CD4-positive, alpha-beta T cell treated with Interleukin-17A for 4 hours (primary cell): ENCODE measurements around the gene FKBP4.

Source experiments
- DNase-seq: peaks from one replicate; pipeline ENCODE4 v3.0.0-alpha.2; 2020; ENCODE audit warnings: mixed read lengths

The FKBP4 gene

DNA sequence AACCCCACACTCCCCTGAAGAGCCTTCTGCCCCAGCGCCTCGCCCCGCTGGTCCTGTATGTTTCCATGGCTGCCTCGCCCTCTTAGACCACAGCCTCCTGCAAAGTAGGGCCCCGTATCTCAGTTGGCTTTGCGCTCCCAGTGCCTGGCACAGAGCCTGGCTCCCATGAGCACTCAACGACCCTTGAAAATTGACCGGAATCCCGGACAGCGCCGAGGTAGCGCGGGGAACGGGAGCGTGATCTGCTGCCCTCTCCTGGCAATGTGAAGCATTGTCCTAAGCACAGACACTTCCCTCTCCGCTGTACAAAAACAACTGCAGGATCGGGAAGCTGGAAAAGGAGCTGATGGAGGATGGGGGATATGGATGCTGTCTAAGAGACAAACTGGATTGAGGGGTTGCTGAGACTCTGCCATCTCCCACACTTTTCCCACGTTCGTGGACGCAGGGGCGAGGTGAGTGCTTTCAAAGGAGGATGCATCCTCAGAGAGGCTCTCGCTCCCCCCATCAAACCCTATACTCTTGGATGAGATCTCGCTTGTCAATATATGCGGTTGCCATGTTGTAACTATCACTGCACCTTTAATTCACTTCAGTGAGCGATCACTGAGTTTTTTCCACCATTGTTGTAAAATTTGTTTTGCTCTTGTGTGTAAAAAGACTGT, 10.7 kb upstream of the FKBP4 start:
- peak; percentile 65 for DNase-seq

DNA sequence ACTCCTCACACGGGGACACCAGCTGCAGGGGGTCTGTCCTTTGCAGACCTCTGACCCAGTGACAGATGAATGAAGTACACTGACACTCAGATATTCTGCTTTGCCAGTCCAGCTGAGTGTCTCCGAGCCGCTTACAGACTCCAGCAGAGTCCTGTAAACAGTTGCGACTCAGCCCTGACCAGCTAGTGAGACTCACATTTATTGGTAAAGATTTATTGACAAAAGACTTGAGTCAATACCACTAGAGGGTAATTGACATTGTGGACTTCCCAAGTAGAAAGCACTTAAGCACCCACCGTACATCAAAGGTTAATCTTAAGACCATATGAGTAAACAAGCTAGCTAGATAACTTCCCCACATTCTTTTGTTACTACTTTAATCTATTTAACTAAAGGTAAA, 9.8 kb upstream of the FKBP4 start:
- DNase-seq: no peak

- no peak for DNase-seq
Observed at GRCh38 chr12:2791089-2791488, 3.7 kb upstream of the FKBP4 start.

DNA sequence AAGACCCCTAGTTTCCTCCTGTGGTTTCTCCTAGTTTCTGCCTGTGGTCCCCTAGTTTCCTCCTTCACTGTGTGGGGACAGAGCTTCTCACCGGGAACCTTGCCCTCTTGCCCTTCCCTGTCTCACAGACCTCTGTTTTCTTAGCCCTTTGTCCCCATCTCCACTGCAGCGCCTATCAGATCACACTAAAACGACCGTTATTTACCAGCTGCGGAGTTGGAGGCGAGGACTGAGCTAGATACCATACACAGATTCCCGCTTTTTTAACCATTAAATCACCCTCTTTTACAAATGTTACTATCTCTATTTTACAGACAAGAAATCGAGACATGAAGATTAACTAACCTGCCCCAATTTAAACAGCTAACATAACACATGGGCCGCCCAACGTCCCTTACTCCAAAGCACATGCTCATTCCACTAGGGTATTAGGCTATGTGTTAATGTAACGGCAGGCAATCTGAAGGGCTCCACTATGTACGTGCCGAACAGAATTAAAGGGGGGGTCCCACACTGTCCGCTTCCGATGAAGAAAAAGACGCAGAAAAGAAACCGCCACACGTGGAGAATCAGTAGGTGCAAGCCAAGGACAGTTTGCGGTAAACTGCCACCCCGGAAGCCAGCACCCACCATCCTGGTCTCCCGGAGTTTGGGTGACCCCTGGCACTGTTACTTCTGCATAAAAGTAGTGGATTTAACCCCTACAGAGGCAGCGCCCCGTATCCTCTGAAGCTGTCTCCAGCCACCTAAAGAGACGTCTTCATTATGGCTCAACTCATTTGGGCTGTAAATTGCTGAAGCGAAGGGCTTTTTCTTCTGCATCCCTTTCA, 1.9 kb upstream of the FKBP4 start:
- no peak for DNase-seq

DNA sequence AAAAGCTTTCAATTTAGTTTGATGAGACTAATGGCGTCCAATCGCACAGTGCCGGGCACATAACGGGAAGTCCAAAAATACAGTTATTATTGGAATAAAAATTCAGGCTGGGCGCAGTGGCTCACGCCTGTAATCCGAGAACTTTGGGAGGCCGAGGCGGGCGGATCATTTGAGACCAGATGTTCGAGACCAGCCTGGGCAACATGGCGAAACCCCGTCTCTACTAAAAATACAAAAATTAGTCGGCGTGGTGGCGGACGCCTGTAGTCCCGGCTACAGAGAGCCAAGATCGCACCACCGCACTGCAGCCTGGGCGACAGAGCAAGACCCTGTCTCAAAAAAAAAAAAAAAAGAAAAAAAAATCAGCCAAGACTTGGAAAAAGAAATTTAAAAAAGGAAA, 1.2 kb upstream of the FKBP4 start:
- no peak for DNase-seq

- DNase-seq: peak; percentile 45
Observed at GRCh38 chr12:2794191-2794735, 507 bp upstream of the FKBP4 start.

DNA sequence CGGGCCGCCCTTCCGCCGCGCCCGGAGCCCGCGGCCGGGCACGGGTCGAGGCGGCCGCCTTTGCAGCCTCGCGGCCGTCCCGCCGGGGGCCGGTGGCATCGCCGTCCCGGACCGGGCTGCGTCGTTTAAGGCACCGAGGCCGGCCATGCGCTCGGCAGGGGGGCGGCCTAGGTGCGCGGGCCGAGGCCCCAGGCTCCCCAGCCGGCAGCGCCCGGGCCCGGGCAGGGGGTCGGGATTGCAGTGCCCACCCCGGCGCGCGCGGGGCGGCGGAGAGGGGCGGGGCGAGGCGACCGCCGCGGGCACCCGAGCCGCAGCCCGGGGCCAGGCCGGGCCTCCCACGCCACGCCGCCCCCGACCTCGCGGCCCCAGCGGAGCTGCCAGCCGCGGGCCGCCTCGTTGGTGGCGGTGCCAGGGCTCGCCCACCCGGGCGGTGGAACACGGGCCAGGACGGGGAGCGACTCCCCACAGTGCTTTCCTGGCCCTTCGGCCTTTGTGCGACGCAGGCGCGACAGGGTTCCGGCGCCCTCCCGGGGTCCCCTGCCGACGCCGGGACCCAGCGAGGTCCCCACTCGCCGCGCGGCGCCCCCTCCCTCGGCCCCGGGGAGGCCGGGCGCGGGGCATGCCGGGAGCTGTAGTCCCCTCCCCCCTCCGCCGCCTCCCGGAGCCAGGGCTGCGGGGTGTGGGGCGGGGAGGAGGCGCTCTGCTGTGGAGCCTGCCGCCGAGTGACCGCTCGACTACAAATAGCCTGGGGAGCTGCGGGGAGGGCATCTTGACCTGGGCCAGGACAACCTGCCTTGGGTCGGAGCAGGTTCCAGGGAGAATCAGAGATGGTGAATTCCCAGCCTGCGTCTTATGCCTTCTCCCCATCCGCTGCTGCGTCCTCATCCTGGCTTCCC, 769 bp downstream of the FKBP4 start:
- peak; percentile 82 for DNase-seq

- no peak for DNase-seq
Observed at GRCh38 chr12:2796187-2796666, 1.5 kb downstream of the FKBP4 start.

GRCh38 chr12:2797721-2798418, 3.1 kb downstream of the FKBP4 start:
- DNase-seq: no peak

DNA sequence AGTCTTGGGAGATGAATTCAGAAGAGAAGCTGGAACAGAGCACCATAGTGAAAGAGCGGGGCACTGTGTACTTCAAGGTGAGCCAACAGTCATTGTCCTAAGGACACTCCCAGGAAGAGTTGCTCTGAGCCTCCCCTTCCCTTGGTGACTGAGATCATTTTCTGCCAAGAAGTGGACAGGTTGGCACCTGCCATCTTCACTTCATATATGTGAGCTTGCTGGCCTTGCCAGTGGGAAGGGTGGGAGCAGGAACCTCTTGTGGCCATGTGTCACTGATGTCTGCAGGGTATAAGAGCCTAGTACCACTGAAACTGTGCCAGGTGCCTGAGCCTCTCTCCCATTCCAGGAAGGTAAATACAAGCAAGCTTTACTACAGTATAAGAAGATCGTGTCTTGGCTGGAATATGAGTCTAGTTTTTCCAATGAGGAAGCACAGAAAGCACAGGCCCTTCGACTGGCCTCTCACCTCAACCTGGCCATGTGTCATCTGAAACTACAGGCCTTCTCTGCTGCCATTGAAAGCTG, 5.3 kb downstream of the FKBP4 start:
- no peak for DNase-seq

DNA sequence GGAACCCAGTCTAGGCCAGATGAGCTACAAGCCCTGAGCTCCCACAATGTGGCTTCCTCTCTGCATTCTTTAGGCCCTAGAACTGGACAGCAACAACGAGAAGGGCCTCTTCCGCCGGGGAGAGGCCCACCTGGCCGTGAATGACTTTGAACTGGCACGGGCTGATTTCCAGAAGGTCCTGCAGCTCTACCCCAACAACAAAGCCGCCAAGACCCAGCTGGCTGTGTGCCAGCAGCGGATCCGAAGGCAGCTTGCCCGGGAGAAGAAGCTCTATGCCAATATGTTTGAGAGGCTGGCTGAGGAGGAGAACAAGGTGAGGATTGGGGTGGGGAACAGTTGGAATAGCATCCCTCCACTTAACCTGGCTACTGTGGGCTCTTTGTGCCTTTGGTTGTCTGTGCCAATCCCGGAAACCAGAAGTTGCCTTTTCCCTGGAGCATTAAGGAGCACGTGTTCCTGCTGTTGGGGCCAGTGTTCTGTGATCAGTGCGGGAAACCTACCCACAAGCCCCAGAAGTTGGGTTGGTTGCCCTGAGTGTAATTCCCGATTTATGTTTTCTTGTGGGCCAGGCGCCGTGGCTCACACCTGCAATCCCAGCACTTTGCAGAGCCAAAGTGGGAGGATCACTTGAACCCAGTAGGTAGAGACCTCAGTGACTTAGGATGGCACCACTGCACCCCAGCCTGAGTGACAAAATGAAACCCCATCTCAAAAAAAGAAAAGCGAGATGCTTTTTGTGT, 6.4 kb downstream of the FKBP4 start:
- DNase-seq: no peak

DNA sequence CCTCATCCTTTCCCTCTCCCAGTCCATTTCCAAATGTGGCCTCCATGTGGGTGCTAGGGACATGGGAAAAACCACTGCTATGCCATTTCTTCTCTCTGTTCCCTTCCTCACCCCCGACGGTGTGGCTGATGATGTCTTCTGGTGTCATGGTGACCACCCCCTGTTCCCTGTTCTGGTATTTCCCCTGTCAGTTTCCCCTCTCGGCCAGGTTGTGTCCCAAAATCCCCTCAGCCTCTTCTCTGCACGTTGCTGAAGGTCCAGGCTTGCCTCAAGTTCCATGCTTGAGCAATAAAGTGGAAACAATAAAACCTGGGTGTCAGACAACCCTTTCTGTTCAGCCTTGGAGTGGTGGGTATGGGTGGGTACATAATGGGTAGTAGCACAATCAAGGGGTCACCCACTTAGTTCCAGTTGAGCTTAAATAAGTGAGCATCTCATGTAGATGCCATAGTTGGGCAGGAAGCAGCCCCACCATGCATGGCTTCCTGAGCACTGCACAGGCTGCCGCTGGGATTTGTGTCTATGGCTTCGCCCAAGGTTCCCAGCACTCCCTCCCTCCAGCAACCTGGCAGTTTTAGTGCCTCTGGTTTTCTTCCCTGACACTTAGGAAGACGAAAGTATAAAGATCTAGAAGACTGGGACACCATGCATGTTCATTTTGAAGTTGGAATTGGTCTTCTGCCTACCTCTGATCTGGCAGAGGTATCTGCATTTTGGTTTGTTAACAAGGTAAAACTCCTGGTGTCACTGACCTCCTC, 9.0 kb downstream of the FKBP4 start:
- no peak for DNase-seq

DNA sequence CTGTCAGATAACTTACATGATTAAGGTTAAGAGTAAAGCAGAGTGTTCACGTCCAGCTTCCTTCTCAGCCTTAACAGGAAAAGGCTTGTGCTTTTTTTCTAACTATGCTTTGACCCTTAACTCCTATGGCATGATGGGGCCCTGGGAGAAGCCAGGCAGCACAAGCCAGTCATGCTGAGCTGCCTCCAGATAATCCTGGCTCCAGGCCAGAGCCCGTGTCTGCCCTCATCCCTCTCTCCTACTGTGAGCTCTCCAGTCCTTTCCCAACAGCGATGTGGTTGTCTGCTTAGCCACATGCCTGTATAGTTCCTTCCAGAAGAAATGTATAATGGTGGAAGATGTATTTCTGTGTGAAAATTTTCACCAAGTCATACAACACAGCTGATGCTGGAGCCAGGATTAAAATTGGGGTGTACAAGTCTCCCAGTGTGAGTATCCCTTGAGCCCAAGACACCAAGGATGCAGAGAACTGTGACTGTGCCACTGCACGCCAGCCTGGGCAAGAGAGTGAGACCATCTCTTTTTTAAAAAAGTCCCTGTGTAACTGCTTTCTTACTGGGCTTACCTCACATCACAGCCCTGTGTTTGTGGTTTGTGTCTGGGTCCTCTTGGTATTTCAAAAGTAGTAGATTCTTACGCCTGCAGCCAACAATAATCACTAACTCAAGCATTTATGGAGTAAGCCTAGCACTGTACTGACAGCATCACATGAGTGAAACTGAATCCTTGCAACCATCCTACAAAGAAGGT, 9.8 kb downstream of the FKBP4 start:
- no peak for DNase-seq

- no peak for DNase-seq
Observed at GRCh38 chr12:2805143-2805520, 10.4 kb downstream of the FKBP4 start.

DNA sequence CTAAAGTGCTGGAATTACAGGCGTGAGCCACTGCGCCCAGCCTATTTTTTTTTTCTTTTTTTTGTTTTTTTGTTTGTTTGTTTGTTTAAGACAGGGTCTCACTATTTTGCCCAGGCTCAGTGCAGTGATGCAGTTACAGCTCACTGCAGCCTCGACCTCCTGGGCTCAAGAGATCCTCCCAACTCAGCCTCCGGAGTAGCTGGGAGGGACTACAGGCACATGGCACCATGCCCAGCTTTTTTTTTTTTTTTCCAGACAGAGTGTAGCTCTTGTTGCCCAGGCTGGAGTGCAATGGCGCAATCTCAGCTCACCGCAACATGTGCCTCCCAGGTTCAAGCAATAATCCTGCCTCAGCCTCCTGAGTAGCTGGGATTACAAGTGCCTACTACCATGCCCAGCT, 11.9 kb downstream of the FKBP4 start:
- no peak for DNase-seq

- DNase-seq: no peak
Observed at GRCh38 chr12:2811801-2812200, 17.0 kb downstream of the FKBP4 start.

DNA sequence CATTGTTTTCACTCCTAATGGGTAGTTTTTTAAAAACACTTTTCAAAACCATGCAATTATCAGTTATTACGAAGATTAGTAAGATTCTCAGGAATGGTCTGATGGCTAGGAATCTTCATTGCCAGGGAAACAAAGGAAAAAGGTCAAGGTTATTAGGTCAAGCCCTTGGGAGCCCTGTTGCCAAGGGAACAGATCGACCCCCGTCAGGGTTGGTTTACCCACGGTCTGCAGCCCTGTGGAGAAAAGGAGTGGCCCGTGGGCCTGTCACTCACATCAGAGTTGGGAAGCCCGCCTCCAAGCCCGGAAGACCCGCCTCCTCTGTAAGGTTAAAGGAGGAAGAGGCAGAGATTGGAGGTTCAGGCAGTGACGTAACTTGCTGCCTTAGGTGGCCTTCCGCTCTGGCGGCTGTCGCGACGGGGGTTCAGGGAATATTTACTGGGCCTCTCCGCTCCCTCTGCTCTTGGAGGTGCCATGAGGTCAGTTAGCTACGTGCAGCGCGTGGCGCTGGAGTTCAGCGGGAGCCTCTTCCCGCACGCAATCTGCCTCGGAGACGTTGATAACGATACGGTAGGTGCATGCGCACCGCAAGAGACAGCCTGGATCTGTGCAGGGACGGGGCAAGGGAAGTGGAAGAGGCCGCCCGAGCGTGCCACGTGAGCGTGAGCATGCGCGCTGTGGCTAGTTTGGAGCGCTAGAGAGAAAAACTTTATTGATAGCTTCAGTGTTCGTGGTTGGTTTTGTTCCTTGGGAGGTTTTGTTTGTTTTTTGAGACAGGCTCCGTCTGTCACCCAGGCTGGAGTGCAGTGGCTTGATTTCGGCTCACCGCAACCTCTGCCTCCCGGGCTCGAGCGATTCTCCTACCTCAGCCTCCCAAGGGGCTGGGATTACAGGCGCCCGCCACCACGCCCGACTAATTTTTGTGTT, 17.8 kb downstream of the FKBP4 start, which contains the start of gene ITFG2:
ITFG2 (plus strand) TSS at position 379 of the 924 bp plus-strand sequence; CDS start at position 472, 93 bp downstream.
- DNase-seq: peak; percentile 98
